GM11168 (cell line): Measurements from ENCODE around the gene PVALB.
"Not testable (repeated sequence)": the region's sequence is repeated elsewhere in the genome, so short reads cannot be mapped to it uniquely, and the experiment has no call there.

Experiments
- in situ Hi-C: fragments of 300-500 bp; cut with MboI; formaldehyde crosslinking; loops from one replicate; pipeline ENCODE4 v1.12.0; 2022; ENCODE audit warnings: low sequenced_read_pairs; ENCODE audit not compliant: unreplicated experiment

The PVALB gene

DNA sequence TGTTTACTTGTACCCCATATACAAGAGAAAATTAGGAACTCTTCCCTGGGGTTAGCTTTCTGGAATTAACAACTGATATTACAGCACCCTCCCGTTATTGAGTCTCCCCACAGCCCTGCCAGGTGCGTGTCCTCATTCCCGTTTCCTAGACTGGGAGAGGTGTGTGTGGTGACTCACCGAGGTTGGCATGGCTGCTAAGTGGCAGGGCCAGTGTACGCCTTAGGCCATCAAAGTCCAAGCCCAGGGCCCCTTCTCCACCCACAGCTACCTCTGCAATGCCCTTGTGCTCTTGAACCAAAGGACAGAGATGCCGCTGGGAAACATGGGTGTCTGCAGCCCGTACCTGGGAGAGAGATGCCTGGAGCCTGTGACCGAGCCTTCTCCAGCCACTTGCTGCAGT is 53.3 kb downstream of the PVALB start:
- in situ Hi-C loops = no loop called here

DNA sequence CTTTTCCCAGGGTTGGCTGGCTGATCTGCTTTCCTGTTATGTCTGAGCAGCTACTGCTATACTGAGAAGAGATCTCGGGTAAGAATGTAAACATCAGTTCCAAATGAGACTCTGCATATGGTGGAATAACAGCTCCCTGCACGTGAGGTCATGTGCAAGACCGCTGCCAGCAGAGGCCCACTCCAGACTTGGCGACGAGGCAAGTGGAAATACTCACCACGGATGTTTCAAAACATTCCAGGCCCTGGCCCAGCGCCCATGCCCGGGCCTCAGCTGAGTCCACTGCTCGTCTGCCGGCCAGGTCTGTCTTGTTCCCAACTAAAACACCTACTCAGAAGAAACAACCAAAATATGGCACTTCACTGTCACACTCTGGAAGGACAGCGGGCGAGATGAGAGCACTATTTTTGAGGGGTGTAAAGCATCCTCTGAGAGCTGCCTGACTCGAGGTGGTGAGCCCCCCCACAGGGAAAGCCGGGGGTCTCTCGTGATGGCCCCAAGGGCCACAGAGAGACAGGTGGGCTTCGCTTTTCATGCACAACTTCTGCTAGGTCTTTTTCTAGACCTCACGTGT is 54.1 kb downstream of the PVALB start:
- in situ Hi-C loops = no loop called here

- in situ Hi-C loops = no loop called here
These were observed 55.1 kb downstream of the PVALB start for GRCh38 chr22:36761553-36762240.

GRCh38 chr22:36760786-36761185 is 56.0 kb downstream of the PVALB start:
- in situ Hi-C loops = no loop called here

GRCh38 chr22:36759481-36760159 is 57.2 kb downstream of the PVALB start:
- in situ Hi-C loops = no loop called here

DNA sequence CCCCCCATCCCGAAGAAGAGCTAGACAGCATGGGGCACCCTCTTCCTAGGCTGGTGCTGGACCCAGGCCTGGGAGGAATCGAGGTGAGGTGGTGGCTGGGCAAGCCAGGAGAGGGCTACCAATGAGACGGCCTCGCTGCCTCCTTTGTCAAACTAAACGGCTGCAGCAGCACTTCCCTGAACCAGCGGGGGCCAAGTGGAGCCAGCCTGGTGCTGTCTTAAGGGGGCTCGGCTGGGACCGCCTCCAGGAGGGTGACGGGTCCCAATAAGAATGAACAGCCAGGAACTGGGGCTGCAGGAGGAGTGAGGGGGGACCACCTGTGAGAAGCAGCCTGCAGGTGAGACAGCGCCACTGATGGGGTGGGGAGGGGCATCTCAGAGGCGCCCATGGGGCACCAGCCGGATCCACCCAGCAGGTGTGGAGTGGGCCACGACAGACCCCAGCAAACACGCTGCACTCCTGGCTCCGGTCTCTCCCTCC is 58.0 kb downstream of the PVALB start:
- in situ Hi-C loops = no loop called here

GRCh38 chr22:36757668-36758211 is 59.1 kb downstream of the PVALB start:
- in situ Hi-C loops = no loop called here

DNA sequence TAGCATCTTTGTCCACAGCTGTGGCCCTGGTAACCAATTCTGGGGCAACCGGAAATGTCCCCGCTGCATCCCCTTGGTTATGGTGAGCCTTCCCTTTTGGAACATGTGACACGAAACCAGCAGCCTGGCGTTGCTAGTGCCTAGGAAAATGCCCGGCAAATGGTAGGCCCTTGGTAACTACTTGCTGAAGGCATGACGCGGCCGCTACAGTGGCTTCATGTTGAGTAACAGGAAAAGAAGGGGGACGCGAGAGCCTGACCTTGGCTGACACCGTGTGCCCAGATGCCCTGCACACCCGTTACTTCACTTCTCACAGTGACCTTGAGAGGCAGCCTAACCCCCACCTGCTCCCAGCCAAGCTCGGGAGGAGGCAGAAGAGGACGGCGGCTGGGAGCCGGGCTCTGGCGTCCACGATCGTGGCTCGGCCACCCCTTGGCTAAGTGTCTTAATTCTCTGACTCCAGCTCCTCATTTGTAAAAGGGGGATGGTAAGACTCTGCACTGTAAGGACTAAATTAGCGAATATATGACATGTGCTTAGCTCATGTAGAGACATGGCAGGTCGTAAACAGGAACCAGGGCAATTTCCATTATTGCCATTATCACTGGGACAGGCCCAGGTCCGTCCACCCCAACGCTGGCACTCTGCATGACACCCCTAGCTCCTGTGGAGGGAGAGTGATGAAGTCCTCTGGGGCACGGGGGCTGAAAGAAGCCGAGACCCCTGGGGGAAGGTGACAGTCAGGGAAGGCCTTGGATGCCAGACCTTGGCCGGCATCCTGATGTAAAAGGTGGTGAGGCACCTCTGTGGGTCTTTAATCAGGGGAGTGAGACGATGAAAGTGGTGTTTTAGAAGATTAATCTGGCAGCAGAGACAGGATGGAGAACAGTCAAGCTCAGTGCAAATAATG is 59.8 kb downstream of the PVALB start:
- in situ Hi-C loops = no loop called here

GRCh38 chr22:36756031-36756430 is 60.8 kb downstream of the PVALB start:
- in situ Hi-C loops = no loop called here

- in situ Hi-C loops = no loop called here
These were observed 61.5 kb downstream of the PVALB start for GRCh38 chr22:36755316-36755715.

DNA sequence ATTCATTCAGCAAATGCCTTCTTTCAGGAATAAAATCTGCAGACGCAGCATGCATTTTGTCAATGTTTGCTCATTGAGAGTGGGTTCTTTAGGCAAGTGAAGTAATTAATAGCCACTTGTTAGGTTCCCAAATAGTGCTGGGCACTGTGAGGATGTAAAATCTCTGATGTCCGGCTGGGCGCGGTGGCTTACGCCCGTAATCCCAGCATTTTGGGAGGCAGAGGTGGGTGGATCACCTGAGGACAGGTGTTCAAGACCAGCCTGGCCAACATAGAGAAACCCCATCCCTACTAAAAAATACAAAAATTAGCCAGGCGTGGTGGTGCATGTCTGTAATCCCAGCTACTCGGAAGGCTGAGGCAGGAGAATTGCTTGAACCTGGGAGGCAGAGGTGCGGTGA is 62.0 kb downstream of the PVALB start:
- in situ Hi-C loops = not testable (repeated sequence)

DNA sequence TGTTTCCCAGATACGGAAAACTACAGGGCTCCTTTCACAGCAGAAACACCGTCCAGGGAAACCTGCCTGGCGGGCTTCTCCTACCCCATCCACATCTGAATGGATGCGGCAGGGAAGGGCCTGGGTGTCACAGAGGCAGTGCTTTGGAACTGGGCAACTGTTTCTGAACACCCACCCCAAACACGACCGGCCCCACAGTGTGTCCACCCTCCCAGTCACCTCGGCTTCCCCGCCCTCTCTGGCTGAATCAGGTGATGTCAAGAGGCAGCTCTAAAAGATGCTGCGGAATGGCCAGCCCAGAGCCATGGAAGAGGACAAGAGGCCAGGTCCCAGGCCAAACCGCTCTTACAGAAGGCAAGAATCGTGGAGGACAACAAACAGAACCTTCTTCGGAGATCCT is 62.9 kb downstream of the PVALB start:
- in situ Hi-C loops = no loop called here

GRCh38 chr22:36753120-36753802 is 63.6 kb downstream of the PVALB start:
- in situ Hi-C loops = no loop called here
